Breast epithelium (tissue), 3 donors: Measurements from ENCODE around the gene EP400.

Source experiments
- POLR2A ChIP-seq: fragments of 450-650 bp; IDR thresholded peaks from one replicate; pipeline ENCODE4 v1.6.1; 2016; ENCODE audit warnings: antibody characterized with exemption, mild to moderate bottlenecking, moderate library complexity
- POLR2AphosphoS5 ChIP-seq, 3 donors: sonication (generic); formaldehyde crosslinking; IDR thresholded peaks; one replicate each; pipeline ENCODE4 v1.6.1; 2017; ENCODE audit warnings: antibody characterized with exemption in 3 of 3
- TF ChIP-seq, protein P1 (sequence below), 3 donors: fragments of 450-650 bp; IDR thresholded peaks; one replicate each; pipeline ENCODE4 v1.5.1; 2016 to 2017; ENCODE audit warnings: antibody characterized with exemption in 3 of 3, mild to moderate bottlenecking in 3 of 3, moderate library complexity in 3 of 3

DNA sequence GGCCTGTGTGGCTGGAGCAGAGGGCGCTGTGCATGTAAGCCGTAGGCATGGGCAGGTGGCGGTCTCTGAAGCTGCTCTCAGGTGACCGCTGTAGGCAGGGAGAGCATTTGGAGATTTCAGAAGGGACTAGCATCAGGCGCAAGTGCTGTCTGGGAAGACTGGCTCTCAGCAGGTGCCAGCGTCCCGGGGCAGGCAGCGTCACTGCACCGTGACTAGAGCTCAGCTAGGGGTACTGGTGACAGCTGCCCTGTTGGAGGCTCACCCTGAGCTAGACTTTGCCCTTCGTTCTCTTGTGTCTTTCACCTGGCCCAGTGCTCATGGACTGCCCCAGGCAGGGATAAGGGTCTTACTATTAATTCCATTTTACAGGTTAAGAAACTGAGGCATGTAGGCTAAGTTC, 115.5 kb downstream of the EP400 start:
- TF ChIP-seq, protein P1, sequence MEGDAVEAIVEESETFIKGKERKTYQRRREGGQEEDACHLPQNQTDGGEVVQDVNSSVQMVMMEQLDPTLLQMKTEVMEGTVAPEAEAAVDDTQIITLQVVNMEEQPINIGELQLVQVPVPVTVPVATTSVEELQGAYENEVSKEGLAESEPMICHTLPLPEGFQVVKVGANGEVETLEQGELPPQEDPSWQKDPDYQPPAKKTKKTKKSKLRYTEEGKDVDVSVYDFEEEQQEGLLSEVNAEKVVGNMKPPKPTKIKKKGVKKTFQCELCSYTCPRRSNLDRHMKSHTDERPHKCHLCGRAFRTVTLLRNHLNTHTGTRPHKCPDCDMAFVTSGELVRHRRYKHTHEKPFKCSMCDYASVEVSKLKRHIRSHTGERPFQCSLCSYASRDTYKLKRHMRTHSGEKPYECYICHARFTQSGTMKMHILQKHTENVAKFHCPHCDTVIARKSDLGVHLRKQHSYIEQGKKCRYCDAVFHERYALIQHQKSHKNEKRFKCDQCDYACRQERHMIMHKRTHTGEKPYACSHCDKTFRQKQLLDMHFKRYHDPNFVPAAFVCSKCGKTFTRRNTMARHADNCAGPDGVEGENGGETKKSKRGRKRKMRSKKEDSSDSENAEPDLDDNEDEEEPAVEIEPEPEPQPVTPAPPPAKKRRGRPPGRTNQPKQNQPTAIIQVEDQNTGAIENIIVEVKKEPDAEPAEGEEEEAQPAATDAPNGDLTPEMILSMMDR (IDR thresholded peaks at IDR 0.05): no peak
- no peak for TF ChIP-seq POLR2A
- TF ChIP-seq POLR2AphosphoS5 (IDR thresholded peaks at IDR 0.05): no peak
